ENCODE measurements around the gene FBXO47. TPM values are rescaled to one million over a fixed set of nuclear protein-coding genes. Genes with fewer than 3 reads are reported as not detected.

FBXO47 gene
- total RNA-seq, 2 experiments from 2014 or later = not detected

- DNase-seq = peak; percentile 64
- CTCF ChIA-PET = interaction anchor here (0.7 to 5.9 kb wide), 5 partner anchors 20 to 1771 kb away, joined by 3 to 27 read pairs (median 3); no protein-coding TSS in a partner anchor
- Mint-ChIP-seq H3K36me3 (ENCODE audit: low read depth) (peaks cover 1% of the 10 kb centered on the region), H3K9me3 (ENCODE audit: insufficient read depth) (peaks cover 3% of the 10 kb centered on the region), H3K27me3 (ENCODE audit: low read depth) (peaks cover 6% of the 10 kb centered on the region), H3K27ac (peak overlapping the region; percentile 85), H3K4me1 (ENCODE audit: low read depth) (peaks cover 15% of the 10 kb centered on the region), H3K4me3 (peak overlapping the region; percentile 19)
- POLR2A ChIA-PET = no interaction called here
- ATAC-seq = peak; percentile 76
Observed at GRCh38 chr17:39002991-39003715, 36.0 kb upstream of the FBXO47 start.

- H3K27ac Mint-ChIP-seq = no peak overlapping the region
- ATAC-seq (no peak), DNase-seq (no peak)
- H3K4me1 Mint-ChIP-seq (ENCODE audit: low read depth) = peaks cover 15% of the 10 kb centered on the region
- H3K4me3 Mint-ChIP-seq = no peak overlapping the region
- peaks cover 8% of the 10 kb centered on the region for H3K9me3 Mint-ChIP-seq (ENCODE audit: insufficient read depth)
- peaks cover 3% of the 10 kb centered on the region for H3K36me3 Mint-ChIP-seq (ENCODE audit: low read depth)
- peaks cover 4% of the 10 kb centered on the region for H3K27me3 Mint-ChIP-seq (ENCODE audit: low read depth)
- POLR2A ChIA-PET = interaction anchor here (0.6 kb wide), 1 partner anchor 205 kb away, joined by 7 read pairs; no protein-coding TSS in a partner anchor
- CTCF ChIA-PET = interaction anchor here (0.7 to 5.9 kb wide), 4 partner anchors 19 to 242 kb away, joined by 3 to 27 read pairs (median 4); no protein-coding TSS in a partner anchor
Observed at GRCh38 chr17:39001703-39002637, 34.8 kb upstream of the FBXO47 start.

GRCh38 chr17:39000021-39000601 lies 32.9 kb upstream of the FBXO47 start:
- no peak for ATAC-seq
- no peak overlapping the region for H3K27ac Mint-ChIP-seq
- H3K36me3 Mint-ChIP-seq (ENCODE audit: low read depth) = peaks cover 5% of the 10 kb centered on the region
- ChIA-PET POLR2A (no interaction called here), CTCF (interaction anchor here (1.8 to 5.9 kb wide), 2 partner anchors 17 to 153 kb away, joined by 6 to 27 read pairs; no protein-coding TSS in a partner anchor)
- peaks cover 19% of the 10 kb centered on the region for H3K9me3 Mint-ChIP-seq (ENCODE audit: insufficient read depth)
- peaks cover under 1% of the 10 kb centered on the region for H3K27me3 Mint-ChIP-seq (ENCODE audit: low read depth)
- H3K4me1 Mint-ChIP-seq (ENCODE audit: low read depth) = peaks cover 15% of the 10 kb centered on the region
- DNase-seq = no peak
- H3K4me3 Mint-ChIP-seq = no peak overlapping the region

GRCh38 chr17:38996660-38997337 lies 29.6 kb upstream of the FBXO47 start:
- POLR2A ChIA-PET = no interaction called here
- Mint-ChIP-seq H3K36me3 (ENCODE audit: low read depth) (peaks cover 5% of the 10 kb centered on the region), H3K9me3 (ENCODE audit: insufficient read depth) (peaks cover 19% of the 10 kb centered on the region), H3K4me3 (no peak overlapping the region), H3K27ac (no peak overlapping the region), H3K27me3 (ENCODE audit: low read depth) (peaks cover 3% of the 10 kb centered on the region), H3K4me1 (ENCODE audit: low read depth) (no peaks in the 10 kb centered on the region)
- CTCF ChIA-PET = interaction anchor here (1.4 kb wide), 1 partner anchor 168 kb away, joined by 4 read pairs; no protein-coding TSS in a partner anchor
- no peak for DNase-seq
- no peak for ATAC-seq

- H3K27ac Mint-ChIP-seq = no peak overlapping the region
- H3K36me3 Mint-ChIP-seq (ENCODE audit: low read depth) = peaks cover 5% of the 10 kb centered on the region
- H3K27me3 Mint-ChIP-seq (ENCODE audit: low read depth) = peaks cover 5% of the 10 kb centered on the region
- DNase-seq (no peak), ATAC-seq (no peak)
- no peak overlapping the region for H3K4me3 Mint-ChIP-seq
- CTCF ChIA-PET = interaction anchor here (1.2 to 1.3 kb wide), 3 partner anchors 11 to 181 kb away, joined by 3 to 4 read pairs (median 3); no protein-coding TSS in a partner anchor
- peaks cover 17% of the 10 kb centered on the region for H3K9me3 Mint-ChIP-seq (ENCODE audit: insufficient read depth)
- POLR2A ChIA-PET = no interaction called here
- no peaks in the 10 kb centered on the region for H3K4me1 Mint-ChIP-seq (ENCODE audit: low read depth)
Observed at GRCh38 chr17:38994026-38994425, 26.8 kb upstream of the FBXO47 start.

GRCh38 chr17:38984666-38985065 lies 17.5 kb upstream of the FBXO47 start:
- H3K27ac Mint-ChIP-seq = no peak overlapping the region
- H3K27me3 Mint-ChIP-seq (ENCODE audit: low read depth) = peaks cover 10% of the 10 kb centered on the region
- POLR2A ChIA-PET = no interaction called here

GRCh38 chr17:38982858-38983746 lies 15.9 kb upstream of the FBXO47 start:
- Mint-ChIP-seq H3K9me3 (ENCODE audit: insufficient read depth) (no peaks in the 10 kb centered on the region), H3K36me3 (ENCODE audit: low read depth) (no peaks in the 10 kb centered on the region), H3K4me1 (ENCODE audit: low read depth) (peaks cover 5% of the 10 kb centered on the region), H3K27ac (no peak overlapping the region), H3K27me3 (ENCODE audit: low read depth) (peaks cover 8% of the 10 kb centered on the region), H3K4me3 (no peak overlapping the region)
- DNase-seq = peak; percentile 71
- peak; percentile 64 for ATAC-seq
- POLR2A ChIA-PET = interaction anchor here (1.0 to 1.5 kb wide), 6 partner anchors 58 to 261 kb away, joined by 3 to 8 read pairs (median 4); partner anchors contain the start of genes LASP1NB and PLXDC1
- CTCF ChIA-PET = interaction anchor here (0.6 to 6.2 kb wide), 89 partner anchors 8 to 300 kb away, joined by 3 to 289 read pairs (median 5); partner anchors contain the start of genes ARL5C, FBXO47, LASP1 and LASP1NB

More at GRCh38 chr17:38984666-38985065, 17.5 kb upstream of the FBXO47 start:
- no peak for DNase-seq
- Mint-ChIP-seq H3K4me1 (ENCODE audit: low read depth) (peaks cover 5% of the 10 kb centered on the region), H3K4me3 (no peak overlapping the region), H3K36me3 (ENCODE audit: low read depth) (no peaks in the 10 kb centered on the region), H3K9me3 (ENCODE audit: insufficient read depth) (no peaks in the 10 kb centered on the region)
- ATAC-seq = no peak
- CTCF ChIA-PET = interaction anchor here (0.9 to 6.2 kb wide), 12 partner anchors 32 to 260 kb away, joined by 3 to 289 read pairs (median 20); partner anchors contain the start of genes ARL5C and PLXDC1

GRCh38 chr17:38981636-38982035 lies 14.4 kb upstream of the FBXO47 start:
- no peak for ATAC-seq
- ChIA-PET POLR2A (interaction anchor here (1.2 to 1.3 kb wide), 2 partner anchors 56 to 171 kb away, joined by 3 read pairs; partner anchors contain the start of gene LASP1NB), CTCF (interaction anchor here (0.7 to 6.2 kb wide), 9 partner anchors 57 to 263 kb away, joined by 3 to 289 read pairs (median 20); partner anchors contain the start of genes ARL5C, LASP1NB and PLXDC1)
- H3K4me3 Mint-ChIP-seq = no peak overlapping the region
- no peak for DNase-seq
- H3K4me1 Mint-ChIP-seq (ENCODE audit: low read depth) = peaks cover 5% of the 10 kb centered on the region
- H3K27ac Mint-ChIP-seq = no peak overlapping the region
- no peaks in the 10 kb centered on the region for H3K9me3 Mint-ChIP-seq (ENCODE audit: insufficient read depth)
- no peaks in the 10 kb centered on the region for H3K36me3 Mint-ChIP-seq (ENCODE audit: low read depth)
- H3K27me3 Mint-ChIP-seq (ENCODE audit: low read depth) = peaks cover 5% of the 10 kb centered on the region

- no peak for DNase-seq
- H3K4me3 Mint-ChIP-seq = no peak overlapping the region
- H3K27me3 Mint-ChIP-seq (ENCODE audit: low read depth) = peaks cover 5% of the 10 kb centered on the region
- no peak overlapping the region for H3K27ac Mint-ChIP-seq
- H3K9me3 Mint-ChIP-seq (ENCODE audit: insufficient read depth) = no peaks in the 10 kb centered on the region
- ChIA-PET CTCF (interaction anchor here (1.3 to 6.2 kb wide), 2 partner anchors 170 to 254 kb away, joined by 3 to 289 read pairs; partner anchors contain the start of gene PLXDC1), POLR2A (no interaction called here)
- ATAC-seq = no peak
- H3K4me1 Mint-ChIP-seq (ENCODE audit: low read depth) = peaks cover 12% of the 10 kb centered on the region
- H3K36me3 Mint-ChIP-seq (ENCODE audit: low read depth) = no peaks in the 10 kb centered on the region
Observed at GRCh38 chr17:38980490-38981217, 13.5 kb upstream of the FBXO47 start.

Measured in activated CD8-positive, alpha-beta T cell treated with anti-CD3 and anti-CD28 coated beads, Interleukin-2, amount 10 ng/mL, durations not matched to agents 7 days and 5 days (primary cell).